GM18867 (cell line): ENCODE results near the gene SLC6A4.
"Not testable (repeated sequence)": the region's sequence is repeated elsewhere in the genome, so short reads cannot be mapped to it uniquely, and the experiment has no call there.

Experiments used
- ATAC-seq: cut with Tn5 transposase; IDR thresholded peaks from one replicate; pipeline ENCODE4 v1.9.1; 2021; ENCODE audit warnings: mild to moderate bottlenecking, moderate library complexity; ENCODE audit not compliant: unreplicated experiment

The SLC6A4 gene

DNA sequence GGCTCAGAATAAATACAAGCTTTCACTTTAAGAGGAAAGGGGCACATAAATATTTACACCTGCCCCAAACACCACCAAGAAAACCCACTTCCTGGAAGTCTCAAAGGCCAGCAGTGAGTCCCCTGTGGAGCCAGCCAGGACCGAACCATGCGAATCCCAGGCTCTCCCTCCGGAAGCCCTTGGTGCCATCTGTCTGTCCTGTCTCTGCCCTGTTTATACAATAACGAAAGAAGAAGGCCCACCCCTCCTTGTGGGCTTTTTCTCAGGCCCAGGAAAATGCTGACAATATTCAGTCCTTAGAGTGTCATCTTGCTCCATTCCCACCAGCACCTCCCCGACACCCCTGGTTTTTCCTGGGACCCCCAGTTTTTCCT, 3.6 kb upstream of the SLC6A4 start:
- ATAC-seq = no peak

DNA sequence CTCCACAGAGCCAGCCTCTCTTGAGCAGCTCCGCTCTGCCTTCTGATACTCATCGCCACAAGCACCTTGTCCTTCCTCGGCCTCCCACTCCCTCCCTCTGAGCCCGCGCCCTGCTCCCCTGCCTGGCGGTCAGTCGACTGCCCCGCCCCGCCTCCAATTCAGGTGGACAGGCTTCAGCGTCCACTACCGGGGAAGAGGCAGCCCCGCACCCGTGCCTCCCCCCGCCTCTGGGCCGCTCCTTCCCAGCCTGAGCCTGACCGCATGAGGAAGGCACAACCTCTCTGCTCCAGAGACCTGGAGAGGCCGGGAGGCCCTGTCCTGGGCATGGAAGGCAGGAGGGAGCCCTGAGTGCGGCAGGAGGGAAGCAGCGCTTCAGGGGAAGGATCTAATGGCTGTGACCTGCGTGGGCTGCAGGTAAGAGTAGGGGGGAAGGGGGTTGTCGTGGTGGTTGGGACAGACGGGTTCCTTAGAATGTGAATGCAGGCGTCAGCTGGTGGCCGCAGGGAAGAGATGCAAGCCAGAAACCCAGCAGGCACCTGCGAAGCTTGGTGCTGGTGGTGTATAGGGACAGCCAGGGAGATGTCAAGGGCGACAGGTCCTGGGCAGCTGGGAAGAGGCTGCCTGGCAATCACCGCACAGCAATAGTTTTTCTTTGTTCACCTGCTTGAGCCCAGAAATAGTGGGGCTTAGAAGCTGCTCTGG, 3.0 kb upstream of the SLC6A4 start:
- no peak for ATAC-seq

DNA sequence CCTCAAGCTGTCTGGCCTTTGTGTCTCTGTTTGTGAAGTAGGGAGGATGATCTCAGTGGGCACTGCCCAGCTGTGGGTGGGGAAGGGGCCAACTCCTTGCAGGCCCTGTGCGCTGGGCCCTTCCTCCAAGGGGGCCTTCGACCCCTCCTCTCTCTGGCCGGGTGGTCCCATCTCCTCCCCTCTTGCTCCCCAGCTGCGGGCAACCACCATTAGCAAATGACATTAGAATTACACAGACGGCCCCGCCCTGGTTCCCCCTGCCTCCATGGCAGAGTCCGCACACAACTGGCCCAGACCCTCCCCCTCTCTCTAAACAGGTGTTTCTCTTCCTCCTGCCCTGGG, 2.5 kb upstream of the SLC6A4 start:
- ATAC-seq = no peak

DNA sequence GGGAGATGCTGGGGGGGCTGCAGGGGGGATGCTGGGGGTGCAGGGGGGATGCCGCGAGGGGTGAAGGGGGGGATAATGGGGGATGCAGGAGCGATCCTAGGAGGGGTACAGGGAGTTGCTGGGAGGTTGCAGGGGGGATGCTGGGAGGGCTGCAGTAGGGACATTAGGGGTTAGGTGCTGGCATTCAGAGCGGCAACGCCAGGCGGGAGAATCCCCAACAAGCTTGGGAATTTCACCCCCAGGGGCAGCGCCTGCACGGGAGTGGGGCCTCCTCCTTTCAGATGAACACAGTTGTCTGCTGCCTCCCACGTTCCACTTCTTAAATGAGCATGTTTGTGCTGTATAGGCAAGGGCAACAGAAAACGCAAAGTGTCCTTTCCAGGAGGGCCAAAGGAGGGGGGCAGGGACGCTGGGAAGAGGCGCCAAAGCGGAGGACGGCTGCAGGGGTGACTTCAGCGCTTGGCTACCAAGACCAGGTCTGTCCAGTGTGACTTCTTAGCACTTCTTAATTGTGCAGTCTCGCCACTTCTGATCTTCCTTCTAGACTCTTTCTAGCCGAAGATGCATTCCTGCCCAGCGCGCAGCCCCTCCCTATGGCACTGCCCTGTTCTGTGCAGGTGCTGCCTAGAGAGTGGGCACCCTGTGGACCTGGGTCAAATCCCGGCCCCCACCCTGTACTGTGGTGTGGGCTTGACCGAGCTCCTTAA, 2.0 kb upstream of the SLC6A4 start:
- ATAC-seq = no peak

DNA sequence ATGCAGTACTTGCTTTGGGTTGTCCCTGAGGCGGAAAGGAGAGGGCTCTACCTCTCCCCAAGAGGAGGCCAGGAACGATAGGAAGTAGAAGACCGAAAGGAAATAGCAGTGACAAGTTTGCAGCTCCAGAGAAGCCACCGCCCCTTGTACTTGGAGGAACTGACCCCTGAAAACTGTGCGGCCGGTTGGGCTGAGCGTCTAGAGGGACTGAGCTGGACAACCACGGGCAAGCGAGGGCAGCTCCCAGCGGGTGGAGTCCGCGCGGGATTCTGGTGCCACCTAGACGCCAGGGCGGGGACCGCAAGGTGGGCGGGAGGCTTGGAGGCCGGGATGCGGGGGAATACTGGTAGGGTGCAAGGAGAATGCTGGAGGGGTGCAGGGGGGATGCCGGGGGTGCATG, 1.3 kb upstream of the SLC6A4 start:
- ATAC-seq = no peak

DNA sequence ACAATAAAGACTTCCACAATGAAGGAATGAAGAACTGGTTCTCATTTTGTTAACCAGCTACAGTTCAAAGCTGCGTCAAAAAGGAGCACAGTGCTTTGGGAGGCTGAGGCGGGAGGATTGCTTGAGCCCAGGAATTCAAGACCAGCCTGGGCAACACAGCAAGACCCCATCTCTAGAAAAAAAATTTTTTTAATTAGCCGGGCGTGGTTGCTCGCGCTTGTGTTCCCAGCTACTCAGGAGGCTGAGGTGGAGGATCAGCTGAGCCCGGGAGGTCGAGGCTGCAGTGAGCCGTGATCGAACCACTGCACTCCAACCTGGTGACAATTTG, 764 bp upstream of the SLC6A4 start:
- no peak for ATAC-seq

DNA sequence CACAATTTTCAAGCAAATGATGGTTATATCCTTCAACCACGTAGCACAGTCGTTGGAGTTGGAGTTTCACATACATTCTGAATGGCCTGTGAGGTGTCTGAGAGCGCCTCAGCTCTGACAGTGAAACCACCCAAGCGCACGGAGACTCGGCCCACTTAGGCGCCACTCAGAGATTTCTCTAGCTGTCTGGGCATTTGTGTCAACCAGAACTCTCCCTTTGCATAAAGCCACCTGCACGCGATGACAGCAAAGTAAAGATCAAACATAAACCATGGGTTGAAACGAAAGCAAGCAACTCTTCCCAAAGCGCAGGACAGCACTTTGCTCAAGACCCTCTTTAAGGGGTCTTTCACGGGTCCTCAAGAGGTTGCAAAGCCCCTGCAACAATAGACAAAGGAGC, 533 bp downstream of the SLC6A4 start:
- peak; percentile 79 for ATAC-seq

DNA sequence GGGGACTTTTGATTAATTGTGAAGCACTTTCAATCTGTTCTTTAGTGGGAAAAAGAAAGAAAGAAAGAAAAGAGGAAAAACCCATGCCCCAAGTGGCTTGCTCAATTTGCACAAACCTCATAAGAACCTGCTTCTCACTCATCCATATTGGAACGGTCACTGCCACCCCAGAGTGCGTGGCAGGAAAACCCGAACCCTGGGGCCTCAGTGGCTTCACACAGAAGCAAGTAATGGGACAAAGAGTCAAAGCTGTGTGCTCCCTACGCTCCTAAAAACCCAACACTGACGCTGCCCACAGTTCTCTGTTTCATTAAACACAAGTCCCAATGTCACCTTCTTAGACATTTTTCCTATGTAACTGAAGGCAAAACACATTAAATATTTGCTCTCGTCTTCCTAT, 1.2 kb downstream of the SLC6A4 start:
- ATAC-seq = no peak

DNA sequence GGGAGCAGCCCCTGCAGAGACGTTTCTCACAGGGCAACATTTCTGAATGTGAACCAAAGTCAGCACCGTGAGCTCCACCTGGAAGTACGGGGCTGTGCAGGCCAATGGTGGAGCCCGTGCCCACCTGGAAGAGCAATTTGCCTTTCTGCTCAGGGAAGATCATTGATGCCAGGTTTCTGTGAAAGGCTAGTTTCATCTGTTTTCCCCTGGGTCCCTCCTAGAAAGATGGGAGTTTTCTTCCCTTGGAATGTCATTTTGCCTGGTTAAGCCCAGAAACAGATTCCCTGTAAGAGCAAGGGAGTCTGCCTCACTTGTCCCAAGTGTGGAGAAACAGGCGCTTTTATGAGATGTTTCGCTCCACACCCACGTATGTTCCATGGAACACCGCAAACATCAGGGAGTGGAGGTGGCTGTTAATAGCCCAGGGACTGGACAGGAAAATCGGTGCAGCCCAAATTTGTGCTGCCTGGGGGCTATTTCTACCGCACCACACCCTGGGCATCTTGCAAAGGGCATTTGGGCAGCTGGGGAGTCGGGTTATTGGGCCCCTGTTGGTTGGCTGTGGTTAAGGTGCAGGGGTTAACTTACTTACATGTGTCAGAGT, 2.6 kb downstream of the SLC6A4 start:
- no peak for ATAC-seq

DNA sequence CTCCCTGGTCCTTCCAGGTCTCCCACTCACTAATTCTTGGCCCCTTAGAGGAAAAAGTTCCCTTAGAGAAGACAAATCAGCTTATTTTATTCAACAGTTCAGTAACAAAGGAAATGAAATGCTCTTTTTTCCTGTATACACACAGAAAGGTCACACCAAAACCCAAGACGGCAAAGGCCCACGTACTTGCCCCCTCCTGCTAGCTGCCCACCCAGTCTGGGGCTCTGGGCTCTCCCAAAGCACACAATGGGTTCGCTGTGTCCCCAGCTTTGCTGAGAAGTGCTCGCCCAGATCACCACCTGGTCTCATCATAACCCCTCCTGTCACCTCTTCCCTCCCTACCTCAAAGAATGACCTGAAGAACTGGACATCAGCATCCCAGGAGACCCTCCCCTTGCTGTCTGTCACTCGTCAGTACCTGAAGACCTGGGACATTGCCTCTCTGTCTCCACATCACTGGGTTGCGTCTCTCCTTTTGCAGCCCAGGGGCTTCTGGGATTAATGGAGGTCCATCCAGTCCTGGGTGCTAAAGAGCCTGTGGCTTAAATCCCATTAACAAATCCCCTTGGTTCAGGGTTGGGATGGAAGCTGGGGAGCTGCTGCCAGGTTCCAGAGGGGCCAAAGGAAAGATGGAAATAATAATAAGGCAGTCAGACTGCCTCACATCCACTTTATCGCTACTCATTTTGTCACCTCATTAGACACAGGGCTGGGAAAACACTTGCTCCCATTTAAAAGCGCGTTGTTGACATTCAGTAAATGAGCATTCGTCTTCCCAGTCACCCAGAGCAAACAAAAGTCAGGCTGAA, 3.3 kb downstream of the SLC6A4 start:
- no peak for ATAC-seq

DNA sequence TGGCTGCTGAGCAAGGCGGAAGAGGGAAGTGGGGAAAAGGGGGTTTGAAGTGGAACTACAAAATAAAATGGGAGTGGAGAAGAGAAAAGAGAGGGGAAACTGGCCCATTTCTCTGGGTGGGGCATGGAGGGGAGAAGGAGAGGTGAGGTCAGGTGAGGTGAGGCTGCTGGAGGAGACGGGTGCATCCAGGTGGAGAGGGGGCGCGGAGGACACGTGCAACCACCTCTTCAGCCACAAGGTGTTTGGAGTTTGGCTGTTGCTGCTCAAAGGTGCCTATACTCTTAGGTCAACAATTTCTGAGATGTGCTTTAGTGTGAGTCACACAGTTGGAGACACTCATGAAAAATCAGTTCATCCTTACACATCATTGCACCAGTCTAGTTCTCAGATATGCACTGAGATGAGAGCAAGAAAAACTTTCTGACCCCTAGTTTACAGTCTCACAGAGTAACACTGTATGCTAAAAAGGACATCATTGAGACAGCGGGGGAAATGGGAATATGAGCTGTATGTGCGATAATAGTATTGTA, 4.8 kb downstream of the SLC6A4 start:
- ATAC-seq = no peak

DNA sequence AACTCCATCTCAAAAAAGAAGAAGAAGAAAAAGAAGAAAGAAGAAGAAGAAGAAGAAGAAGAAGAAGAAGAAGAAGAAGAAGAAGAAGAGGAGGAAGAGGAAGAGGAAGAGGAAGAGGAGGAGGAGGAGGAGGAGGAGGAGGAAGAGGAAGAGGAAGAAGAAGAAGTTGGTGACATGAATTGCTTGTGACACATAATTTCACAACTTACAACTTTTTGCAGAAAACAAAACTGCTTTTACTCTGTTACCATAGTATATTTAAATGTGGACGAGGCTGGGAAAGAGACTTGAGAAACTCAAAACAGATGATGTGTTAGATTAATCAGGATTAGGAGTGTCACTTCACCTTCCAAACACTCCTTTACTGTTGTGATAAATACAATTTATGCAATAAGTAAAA, 5.5 kb downstream of the SLC6A4 start:
- not testable (repeated sequence) for ATAC-seq

DNA sequence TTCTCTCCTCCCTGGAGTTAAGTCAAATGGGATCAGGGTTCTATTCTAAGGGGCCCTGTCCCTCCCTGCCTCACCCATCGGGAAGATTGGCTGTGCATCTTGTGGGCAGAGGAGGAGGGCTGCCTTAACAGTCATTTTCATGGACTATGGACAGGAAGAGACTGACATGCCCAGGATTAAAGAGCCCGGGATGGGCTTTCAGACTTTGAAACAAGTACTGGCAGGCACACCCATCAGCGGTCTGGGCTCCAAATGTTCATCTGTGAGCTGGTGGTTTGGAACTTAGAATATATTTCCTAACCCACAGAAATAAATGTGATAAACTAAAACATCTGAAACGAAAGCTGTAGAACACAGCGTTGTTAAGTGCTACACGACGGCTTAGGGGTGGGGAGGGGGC, 6.5 kb downstream of the SLC6A4 start:
- ATAC-seq = no peak

DNA sequence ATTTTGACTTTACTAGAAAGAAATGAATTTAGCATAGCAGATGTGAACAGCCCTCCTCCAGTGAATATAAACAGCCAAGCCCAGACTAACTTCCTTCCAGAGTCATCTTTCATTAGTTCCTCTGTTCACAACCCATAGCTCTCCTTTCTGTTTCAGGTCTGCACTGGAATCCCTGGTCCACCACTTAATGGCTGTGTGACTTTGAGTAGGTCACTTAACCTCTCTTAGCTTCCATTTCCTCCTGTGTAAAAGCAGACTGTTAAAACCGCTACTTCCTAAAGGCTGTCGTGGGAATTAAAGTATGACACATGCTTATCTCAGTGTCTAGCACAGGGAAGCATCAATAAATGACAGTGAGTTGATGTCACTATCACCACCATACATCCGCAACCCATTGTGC, 7.5 kb downstream of the SLC6A4 start:
- ATAC-seq = no peak

DNA sequence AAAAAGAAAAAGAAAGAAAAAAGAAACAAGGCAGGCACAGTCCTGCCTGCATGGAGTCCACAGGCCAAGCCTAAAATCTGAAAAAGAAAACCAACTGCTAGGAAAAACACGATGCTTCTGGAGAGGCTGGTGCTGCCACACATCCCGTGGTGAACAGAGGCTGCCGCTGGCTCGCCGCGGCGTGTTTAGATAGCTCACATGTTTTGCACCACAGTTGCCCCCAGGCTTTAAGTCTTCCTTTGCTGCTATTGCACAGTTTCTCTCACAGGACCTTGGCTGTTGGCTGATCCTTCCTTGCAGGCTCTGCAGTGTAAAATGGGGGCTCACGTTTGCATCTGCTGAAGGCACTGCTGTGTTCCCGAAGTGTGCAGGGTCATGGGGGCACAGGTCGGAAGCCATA, 8.6 kb downstream of the SLC6A4 start:
- no peak for ATAC-seq

DNA sequence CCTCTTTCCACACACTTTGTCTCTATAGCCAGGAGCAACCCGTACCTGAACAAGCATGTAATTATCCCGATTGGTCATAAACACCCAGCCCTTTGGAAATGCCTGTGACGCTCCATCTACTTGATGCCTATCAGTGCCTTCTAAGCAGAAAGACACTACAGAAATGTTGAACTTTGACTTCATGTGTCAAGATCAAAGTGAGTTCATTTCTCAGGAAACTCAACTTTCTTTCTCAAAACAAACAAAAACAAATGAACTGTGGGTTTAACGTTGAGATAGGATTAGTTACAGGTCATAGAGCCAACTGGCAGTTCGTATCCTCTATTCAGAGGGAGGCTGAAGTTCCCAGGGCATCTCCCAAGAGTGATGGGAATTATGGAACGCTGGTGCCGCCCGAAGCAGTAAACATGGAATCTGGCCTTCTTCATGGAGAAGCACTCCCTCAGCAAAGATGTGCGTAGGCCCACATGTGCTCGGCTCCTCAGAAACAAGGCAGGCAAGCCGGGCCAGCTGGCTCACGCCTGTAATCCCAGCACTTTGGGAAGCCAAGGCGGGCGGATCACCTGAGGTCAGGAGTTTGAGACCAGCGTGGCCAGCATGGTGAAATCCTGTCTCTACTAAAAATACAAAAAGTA, 9.5 kb downstream of the SLC6A4 start:
- ATAC-seq = no peak

DNA sequence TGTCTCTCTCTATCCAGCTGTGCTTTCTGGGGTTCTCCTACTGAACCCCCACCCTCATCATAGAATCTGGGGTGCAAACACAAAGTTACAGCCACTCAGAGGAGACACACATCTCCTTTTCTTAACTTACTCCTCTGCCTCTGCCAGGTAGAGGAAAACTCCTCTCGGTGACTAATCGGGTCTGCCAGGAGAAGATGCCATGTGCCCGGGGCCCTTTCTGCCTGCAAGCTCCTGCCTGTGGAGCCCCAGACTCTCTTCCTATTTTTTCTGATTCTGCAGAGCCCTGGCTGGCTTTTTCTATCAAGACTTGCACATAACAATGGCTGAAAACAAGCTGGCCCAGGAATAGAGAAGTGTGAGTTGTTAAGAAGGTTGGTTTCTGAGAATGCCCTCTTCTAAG, 10.4 kb downstream of the SLC6A4 start:
- ATAC-seq = no peak

DNA sequence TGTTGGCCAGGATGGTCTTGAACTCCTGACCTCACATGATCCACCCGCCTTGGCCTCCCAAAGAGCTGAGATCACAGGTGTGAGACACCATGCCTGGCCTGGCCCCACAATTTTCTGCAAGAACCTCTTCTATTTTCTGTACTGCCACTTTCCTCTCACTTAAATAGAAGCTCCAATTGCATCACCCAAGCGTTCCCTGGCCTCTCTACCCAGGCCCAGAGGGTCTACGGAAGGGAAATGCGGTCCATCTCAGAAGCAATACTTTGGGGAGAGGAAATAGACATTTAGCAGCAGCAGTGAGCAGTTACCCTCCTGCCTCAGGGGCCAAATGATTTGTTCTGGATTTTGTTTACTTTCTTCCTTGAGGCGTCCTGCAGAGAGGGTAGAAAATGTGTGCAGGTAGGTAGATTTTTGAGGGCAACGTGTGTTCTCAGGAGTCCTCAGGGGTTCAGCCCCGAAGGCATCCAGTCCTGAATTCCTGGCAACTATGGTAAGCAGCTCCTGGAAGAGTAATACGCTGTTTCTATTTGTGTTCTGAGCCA, 11.0 kb downstream of the SLC6A4 start:
- no peak for ATAC-seq

DNA sequence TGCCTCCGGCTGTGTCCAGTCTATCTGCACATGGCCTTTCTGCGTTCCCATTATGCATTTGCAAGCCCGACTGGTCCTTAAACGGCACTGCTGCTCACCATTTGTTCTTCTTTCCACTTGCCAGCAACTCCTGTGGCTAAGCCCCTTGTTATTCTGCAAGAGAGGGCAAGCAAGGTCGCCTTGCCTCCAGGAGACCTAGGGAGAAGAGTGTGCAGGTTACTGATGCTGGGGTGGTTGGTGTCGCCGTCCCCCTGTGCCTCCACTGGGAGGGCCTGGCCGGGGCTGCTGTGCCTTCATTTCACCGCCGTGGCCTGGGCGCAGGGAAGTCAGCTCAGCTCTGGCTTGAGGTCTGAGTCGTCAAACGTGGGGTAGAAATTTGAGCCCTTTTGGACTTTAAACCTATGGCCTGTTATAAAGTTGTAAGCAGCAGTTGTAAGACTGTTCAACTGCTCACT, 12.7 kb downstream of the SLC6A4 start:
- no peak for ATAC-seq

DNA sequence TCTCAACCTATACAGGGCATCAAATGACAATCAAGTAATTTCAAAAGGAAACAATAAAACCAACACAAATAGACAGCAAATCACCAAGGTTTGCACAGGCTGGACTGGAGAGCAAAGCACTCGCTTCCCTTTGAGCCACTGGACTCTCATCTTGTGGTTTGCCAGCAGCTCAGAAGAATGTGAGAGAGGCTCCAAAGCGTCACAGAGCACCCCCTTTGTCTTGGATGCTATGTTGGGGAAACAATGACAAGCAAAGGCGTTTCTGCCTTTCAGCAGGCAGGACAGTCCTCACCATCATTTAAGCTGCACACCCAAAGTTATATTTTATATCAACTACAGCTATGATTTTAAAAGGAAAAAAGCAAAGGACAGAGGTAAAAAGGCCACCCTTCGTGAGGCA, 13.2 kb downstream of the SLC6A4 start:
- no peak for ATAC-seq

DNA sequence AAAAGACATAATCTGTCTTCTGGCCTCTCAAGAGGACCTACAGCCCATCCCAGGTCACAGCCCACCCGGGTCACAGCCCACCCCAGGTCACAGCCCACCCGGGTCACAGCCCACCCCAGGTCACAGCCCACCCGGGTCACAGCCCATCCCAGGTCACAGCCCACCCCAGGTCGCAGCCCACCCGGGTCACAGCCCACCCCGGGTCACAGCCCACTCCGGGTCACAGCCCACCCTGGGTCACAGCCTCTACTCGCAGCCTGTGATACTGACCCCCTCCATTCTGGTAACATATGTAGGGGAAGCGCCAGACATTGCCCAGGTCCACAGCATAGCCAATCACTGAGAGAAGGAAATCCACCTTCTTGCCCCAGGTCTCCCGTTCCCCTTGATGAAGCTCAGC, 14.2 kb downstream of the SLC6A4 start:
- no peak for ATAC-seq
